ENCODE results near the gene CAPN11. TPM values are rescaled to one million over a fixed set of nuclear protein-coding genes. Genes with fewer than 3 reads are reported as not detected.
A peak's percentile ranks its signal among the peaks of the same experiment; 100 is the strongest.

Gene CAPN11
- total and polyA plus RNA-seq, 10 of the 15 experiments (the other 5 are each of a cell fraction or from before 2014, with no cell fraction given), result 0.05 to 0.44 (median 0.31) TPM

DNA sequence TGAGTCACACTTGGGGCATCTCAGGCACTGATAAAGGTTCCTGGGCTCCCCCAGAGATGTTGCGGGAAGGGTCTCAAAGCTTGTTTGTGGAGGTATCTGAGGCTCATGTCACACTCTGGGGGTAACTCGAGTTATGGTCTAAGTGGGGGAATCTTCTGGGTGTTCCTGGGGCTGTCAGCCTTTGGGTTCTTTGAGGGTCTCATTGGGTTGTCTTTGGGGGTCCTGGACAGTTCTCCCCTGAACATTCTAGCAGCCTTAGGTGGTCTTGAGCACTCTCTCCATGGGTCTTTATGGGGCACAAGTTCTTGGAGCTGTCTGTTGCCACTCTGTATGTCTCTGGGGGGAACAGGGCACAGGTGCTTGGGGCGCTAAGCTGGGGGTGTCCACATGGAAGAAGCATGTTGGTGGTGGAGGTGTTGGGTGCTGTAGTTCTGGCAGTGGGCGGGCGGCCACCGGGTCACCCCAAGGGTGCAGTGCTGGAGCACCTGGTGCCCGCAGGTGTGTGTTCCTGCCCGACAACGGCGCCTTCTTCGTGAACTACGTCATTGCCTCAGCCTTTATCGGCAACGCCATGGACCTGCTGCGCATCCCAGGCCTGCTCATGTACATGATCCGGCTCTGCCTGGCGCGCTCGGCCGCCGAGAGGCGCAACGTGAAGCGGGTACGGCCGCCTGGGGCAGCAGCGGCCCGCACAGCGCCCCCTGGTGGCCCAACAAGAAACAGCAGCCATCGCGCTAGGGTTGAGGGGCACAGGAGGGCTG lies 7.1 kb upstream of the CAPN11 start (continued):
- TF ChIP-seq, protein P1, sequence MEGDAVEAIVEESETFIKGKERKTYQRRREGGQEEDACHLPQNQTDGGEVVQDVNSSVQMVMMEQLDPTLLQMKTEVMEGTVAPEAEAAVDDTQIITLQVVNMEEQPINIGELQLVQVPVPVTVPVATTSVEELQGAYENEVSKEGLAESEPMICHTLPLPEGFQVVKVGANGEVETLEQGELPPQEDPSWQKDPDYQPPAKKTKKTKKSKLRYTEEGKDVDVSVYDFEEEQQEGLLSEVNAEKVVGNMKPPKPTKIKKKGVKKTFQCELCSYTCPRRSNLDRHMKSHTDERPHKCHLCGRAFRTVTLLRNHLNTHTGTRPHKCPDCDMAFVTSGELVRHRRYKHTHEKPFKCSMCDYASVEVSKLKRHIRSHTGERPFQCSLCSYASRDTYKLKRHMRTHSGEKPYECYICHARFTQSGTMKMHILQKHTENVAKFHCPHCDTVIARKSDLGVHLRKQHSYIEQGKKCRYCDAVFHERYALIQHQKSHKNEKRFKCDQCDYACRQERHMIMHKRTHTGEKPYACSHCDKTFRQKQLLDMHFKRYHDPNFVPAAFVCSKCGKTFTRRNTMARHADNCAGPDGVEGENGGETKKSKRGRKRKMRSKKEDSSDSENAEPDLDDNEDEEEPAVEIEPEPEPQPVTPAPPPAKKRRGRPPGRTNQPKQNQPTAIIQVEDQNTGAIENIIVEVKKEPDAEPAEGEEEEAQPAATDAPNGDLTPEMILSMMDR (IDR thresholded peaks at IDR 0.05 in 2 of 3, conservative IDR thresholded peaks at IDR 0.05 in 1 of 3; ENCODE audit: control insufficient read depth in 2 of 3, extremely low read depth in 1 of 3, insufficient read depth in 1 of 3, low read depth in 3 of 3, low read length in 3 of 3), result peak; percentile 92 to 99 (median 99); a peak in 5 of 6 replicates
- TF ChIP-seq POU2F2 (IDR thresholded peaks at IDR 0.05; ENCODE audit: borderline replicate concordance, low read depth, low read length) (peak; percentile 22; the same call in 1 of the 3 replicates), ZNF217 (IDR thresholded peaks at IDR 0.05) (no peak), SMC3 (IDR thresholded peaks at IDR 0.05; ENCODE audit: borderline replicate concordance, low read length) (peak; percentile 95), POLR2A (IDR thresholded peaks at IDR 0.05; ENCODE audit: low read depth, low read length) (no peak; the same call in 1 of the 2 replicates), STAT3 (IDR thresholded peaks at IDR 0.05; ENCODE audit: low read depth, low read length) (no peak), NBN (IDR thresholded peaks at IDR 0.05) (no peak), BHLHE40 (IDR thresholded peaks at IDR 0.05; ENCODE audit: borderline replicate concordance in 1 of 2, low read depth in 2 of 2, low read length in 1 of 2) (peak; percentile 31 to 44; a peak in 2 of 4 replicates)
- TF ChIP-seq, protein P2, sequence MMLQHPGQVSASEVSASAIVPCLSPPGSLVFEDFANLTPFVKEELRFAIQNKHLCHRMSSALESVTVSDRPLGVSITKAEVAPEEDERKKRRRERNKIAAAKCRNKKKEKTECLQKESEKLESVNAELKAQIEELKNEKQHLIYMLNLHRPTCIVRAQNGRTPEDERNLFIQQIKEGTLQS (IDR thresholded peaks at IDR 0.05; ENCODE audit: borderline replicate concordance, extremely low read depth, low read depth, low read length), result no peak

Data from GM12878 (cell line).